GM18502 (cell line): Measurements from ENCODE around the gene SH3YL1.
"Not testable (repeated sequence)": the region's sequence is repeated elsewhere in the genome, so short reads cannot be mapped to it uniquely, and the experiment has no call there.

Experiments
- ATAC-seq: cut with Tn5 transposase; IDR thresholded peaks from one replicate; pipeline ENCODE4 v1.9.1; 2021; ENCODE audit warnings: mild to moderate bottlenecking; ENCODE audit not compliant: unreplicated experiment, poor library complexity

Gene SH3YL1

DNA sequence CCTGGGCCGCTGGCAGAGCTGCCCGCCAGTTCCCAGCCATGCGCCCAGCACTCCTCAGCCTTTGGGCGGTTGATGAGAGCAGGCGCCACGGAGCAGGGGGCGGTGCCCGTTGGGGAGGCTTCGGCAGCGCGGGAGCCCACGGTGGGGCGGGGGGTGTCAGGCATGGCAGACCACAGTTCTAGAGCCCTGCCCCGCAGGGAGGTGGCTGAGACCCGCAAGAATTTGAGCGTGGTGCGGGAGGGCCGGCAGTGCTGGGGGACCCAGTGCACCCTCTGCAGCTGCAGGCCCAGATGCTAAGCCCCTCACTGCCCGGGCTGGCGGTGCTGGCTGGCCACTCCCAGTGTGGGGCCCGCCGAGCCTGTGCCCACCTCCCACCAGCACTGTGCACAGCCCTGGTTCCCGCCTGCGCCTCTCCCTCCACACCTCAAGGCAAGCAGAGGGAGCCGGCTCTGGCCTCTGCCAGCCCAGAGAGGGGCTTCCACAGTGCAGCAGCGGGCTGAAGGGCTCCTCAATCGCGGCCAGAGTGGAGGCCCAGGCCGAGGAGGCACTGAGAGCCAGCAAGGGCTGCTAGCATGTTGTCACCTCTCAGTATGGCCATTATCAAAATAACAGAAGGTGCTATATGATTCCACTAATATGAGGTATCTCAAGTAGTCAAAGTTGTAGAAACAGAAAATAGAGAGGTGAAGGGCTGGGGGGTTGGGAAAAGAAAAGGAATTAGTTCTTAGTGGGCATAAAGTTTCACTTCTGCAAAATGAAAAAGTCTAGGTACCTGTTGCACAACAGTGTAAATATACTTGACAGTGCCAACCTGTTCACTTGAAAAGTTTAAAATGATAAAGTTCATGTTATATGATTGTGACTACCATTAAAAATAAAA, 72.3 kb downstream of the SH3YL1 start:
- no peak for ATAC-seq

DNA sequence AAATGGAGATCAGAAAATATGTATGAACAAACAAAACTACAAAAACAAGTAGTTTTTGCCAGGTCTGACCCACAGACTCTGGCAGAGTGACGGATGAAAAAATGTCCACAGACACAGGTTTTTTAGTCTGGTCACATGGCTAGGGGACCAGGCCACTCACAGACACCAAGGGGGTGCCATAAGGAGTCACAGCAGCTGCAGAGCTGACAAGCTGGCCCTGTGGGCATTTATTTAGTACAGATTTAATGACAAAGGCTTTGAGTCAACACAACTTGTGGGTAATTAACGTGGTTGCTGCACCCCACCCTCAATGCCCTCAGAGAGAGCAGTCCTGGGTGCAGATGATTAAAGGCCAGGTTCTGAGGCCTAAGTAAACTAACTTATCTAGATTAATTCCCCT, 76.0 kb downstream of the SH3YL1 start:
- no peak for ATAC-seq

DNA sequence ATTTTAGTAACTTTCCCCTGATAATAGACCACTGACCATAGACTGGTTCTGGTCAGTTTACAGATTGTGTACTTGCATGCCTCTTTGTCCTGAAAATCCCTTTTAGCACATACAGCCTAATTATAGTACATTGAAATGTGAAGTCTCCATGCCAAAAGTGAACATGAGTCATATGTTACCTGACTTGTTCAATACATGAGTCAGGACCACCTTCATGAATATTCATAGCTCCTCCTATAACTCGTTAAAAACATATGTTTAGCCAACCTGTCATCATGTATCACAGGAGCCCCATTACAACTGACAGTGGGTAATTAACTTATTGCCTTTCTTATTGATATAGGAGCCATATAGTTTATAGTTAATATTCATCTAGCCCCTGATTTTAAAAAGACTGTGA, 78.6 kb downstream of the SH3YL1 start:
- ATAC-seq, result no peak

DNA sequence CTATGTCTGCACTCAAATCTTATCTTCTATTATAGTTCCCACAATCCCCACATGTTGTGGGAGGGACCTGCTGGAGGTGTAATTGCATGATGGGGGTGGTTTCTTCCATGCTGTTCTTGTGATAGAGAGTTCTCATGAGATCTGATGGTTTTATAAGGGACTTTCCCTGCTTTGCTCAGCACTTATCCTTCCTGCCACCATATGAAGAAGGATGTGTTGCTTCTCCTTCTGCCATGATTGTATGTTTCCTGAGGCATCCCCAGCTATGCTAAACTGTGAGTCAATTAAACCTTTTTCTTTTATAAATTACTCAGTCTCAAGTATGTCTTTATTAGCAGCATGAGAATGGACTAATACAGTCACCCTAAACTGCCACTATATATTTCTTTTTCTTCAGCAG, 79.1 kb downstream of the SH3YL1 start:
- ATAC-seq, result no peak

DNA sequence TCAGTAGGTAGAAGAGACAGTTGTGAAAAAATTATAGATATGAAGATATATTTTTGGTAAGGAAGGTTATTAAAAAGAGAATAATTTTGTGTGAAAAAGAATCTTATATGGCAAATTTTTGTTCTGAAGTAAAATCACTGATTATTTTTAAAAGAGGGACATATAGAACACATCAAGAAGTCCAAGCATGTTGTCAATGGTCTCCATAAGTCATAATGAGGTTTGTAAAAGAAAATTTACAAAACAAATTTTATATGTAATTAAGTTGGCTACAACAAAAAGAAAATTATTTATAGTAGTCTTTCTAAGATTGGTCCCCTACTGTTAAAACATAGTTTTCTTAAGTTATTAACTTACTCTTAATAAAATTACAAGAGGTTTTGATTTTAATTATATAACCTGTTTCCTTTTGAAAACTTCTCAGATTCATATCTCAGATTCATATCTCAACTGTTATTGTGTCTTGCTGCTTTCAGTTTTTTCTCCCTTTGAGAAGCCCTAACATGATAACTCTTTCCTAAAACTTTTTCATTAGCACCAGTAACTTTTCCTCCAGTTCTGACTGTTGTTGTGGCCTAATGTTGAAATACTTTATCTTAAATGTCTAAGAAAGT, 81.2 kb downstream of the SH3YL1 start:
- ATAC-seq, result no peak

DNA sequence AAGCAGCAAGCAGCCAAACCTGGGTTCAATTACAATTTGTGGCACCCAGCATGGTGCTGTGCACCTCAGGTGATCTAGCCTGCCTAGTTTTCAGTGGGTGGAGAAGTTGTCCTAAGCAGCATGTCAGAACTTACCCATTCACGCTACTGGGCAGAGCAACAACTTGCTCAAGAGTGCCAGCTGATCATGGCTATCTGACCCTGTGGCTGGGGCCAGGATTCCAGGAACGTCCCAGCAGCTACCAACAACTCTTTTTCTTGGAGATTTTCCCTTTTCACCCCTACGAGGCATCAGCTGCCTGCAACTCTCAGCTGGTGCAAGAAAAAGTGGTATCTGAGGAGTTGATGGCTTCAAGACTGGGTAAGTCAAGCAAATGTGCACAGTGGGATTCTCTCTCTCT, 83.5 kb downstream of the SH3YL1 start:
- ATAC-seq, result no peak

DNA sequence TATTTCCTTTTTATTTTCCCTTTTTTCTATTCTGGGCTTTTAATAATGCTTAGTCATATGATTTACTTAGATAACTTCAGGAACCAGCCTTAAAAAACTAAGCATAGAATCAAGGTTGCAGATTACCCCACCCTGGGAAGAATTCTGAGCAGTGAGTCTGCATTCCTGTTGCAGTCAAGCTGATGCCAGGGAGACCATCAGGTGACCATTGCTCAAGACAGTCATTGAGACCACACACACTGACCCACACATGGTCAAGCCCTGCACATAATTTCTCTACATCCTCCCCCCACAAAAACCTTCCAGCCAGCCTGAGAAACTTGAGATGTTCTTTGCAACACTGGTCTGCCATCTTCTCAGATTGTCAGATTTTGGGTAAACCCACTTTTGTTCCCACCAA, 83.9 kb downstream of the SH3YL1 start:
- ATAC-seq, result no peak

DNA sequence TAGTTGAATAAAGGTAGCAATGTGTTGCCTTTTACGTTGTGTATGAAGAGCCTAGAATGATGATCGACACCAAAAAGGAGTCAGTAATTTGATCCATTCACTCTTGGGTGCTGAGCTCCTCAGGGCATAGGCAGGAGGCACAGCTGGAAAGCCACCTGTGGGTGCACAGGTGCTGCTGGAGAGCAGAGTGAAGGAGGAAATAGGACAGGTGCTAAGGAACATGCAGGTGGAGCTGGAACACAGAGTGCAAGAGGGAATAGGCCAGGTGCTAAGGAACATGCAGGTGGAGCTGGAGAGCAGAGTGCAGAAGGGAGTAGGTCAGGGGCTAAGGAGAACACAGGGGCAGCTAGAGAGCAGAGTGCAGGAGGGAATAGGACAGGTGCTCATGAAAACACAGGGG, 86.1 kb downstream of the SH3YL1 start:
- no peak for ATAC-seq

DNA sequence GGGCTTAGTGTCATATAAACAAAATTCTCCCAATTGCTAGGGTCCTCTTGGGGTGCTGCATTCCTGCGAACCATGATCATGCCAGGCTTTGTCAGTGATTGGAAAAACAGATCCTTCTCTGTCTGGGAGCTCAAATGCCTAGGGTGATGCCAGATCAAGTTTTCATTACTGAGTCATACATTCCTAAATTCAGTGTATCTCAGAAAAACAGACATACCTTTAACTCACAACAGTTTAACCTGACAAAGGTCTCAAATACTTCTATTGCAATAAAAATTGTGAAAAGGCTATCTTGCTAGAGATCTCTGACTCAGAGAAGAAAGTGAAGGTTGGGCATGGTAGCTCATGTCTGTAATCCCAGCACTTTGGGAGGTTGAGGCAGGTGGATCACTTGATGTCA, 86.9 kb downstream of the SH3YL1 start:
- no peak for ATAC-seq

DNA sequence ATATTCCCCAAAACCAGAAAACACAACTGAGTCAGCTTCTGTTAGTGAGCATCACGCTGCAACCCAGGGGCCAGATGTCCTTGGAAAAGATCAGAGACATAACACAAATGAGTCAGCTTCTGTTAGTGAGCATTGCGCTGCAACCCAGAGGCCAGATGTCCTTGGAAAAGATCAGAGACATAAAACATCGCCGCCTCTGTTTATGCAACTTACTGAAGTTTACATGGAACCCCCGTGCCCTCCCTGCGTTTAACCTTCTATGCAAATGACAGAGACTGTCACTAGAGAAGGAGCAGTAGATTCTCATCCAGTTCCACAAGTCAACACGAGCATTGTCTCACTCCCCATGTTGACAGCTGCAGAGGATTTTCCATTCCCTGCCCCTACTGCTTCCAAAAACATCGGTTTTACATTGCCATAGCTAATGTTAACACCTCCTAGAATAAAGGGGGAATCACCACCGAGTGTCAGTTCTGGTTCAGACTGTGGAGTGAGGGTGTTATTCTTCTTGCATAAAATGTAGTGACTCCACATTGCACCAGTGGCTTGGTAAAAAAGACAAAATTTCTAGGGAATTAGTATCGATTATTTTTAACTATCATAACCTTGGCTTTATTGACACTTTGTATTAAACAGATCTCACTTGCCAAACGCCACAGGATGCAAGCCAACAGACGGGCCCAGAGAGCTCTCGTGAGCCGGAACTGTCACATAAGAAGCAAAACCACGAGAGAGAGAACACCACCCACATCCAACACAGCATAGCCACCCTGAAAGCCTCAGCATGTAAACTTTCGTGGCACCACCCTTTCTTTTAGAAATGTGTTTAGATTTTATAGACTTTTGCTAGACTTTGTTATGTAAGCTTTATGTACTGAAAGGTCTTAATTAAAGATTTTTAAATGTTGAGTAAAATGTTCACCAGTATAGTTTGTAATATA, 87.7 kb downstream of the SH3YL1 start:
- peak; percentile 53 for ATAC-seq

DNA sequence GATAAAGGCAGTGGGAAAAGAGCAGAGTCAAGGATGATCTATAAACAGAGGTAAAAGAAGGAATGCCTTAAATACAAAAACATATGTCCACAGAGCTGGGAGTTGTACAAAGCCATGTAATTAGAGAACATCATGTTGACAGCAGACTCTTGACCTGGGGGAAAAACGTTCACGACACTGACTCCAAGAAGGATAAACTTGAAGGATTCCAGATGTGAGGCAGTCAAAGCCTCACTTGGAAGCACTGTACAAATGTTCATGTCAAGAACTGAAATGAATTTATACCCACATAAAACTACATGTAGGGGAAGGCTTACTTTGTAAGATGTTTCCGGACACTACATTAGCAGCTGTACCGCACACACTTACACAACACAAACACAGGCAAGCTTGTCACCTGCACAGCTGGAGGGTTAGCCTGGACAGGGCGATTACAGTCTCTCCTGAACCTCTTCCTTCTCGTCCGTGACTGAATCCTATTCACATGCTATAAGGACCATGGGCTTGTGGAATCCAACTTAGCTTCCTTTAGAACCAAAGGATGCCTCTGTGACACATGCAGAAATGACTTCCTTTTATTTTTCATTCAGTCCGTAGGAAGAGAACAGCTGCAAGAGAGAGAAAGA, 88.6 kb downstream of the SH3YL1 start:
- no peak for ATAC-seq

DNA sequence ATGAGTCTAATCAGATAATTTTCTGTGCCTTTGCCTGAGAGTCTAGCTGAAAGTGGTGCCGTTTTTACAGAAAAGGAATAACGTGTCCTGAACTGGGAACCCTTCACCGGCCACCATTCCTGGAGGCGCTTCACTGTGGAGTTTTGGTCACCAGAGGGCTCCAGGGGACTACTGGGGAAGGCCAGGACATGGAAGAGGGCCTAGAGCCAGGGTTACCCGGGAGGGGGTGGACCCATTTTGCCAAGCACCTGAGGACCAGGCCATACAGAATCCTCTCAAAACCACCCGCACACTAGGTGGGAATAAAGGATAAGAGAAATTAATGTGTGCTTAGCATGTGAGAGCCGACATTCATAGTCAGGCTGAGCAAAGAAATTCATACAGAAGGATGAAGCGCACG, 91.7 kb downstream of the SH3YL1 start:
- not testable (repeated sequence) for ATAC-seq

DNA sequence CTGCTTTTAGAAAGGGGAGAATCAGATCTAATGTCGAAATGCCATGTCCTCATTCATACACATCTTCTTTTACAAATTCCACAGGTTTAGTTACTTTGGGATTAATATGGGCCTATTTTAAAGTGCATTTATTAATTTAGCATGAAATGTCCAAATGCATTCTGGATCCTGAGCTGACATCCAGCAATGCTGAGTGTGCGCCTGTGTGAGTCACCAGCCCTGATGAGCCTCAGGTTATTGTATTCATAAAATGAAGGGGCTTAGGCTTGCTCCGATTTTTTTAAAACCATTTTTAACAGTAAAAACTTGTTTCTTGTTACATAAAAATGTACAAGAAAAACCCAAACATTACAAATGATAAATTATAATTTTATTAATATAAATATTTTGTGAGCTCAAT, 94.1 kb downstream of the SH3YL1 start:
- no peak for ATAC-seq
